HG02938 (cell line): Measurements from ENCODE around the gene USP4.
"Not testable (repeated sequence)": the region's sequence is repeated elsewhere in the genome, so short reads cannot be mapped to it uniquely, and the experiment has no call there.

Experiments
- ATAC-seq: cut with Tn5 transposase; IDR thresholded peaks from one replicate; pipeline ENCODE4 v1.9.1; 2021; ENCODE audit warnings: mild to moderate bottlenecking, moderate library complexity; ENCODE audit not compliant: unreplicated experiment

USP4 gene

GRCh38 chr3:49255112-49255511 lies 84.7 kb downstream of the USP4 start:
- no peak for ATAC-seq

GRCh38 chr3:49253512-49253911 lies 86.3 kb downstream of the USP4 start:
- no peak for ATAC-seq

GRCh38 chr3:49248840-49249227 lies 91.0 kb downstream of the USP4 start:
- no peak for ATAC-seq

GRCh38 chr3:49244581-49245205 lies 95.2 kb downstream of the USP4 start:
- no peak for ATAC-seq

- not testable (repeated sequence) for ATAC-seq
Observed at GRCh38 chr3:49240091-49240490, 99.8 kb downstream of the USP4 start.

- ATAC-seq, result no peak
Observed at GRCh38 chr3:49238274-49239127, 101.4 kb downstream of the USP4 start.

- ATAC-seq, result no peak
Observed at GRCh38 chr3:49237344-49237743, 102.5 kb downstream of the USP4 start.

- no peak for ATAC-seq
Observed at GRCh38 chr3:49236226-49236625, 103.6 kb downstream of the USP4 start.

- not testable (repeated sequence) for ATAC-seq
Observed at GRCh38 chr3:49228817-49229216, 111.0 kb downstream of the USP4 start.
